OCI-LY3 (cell line): Measurements from ENCODE around the gene SLC24A4.

Source experiments
- H2AFZ ChIP-seq: fragments of 200-600, 300-600 bp; shearing (Covaris generic); 2 replicates; pipeline ENCODE4 v1.6.0; 2014; ENCODE audit warnings: antibody characterized with exemption, low read depth, low read length
- H3K27ac ChIP-seq: fragments of 200-600, 300-600 bp; sonication (generic); 2 replicates; pipeline ENCODE4 v1.5.1; 2014; ENCODE audit warnings: mild to moderate bottlenecking, low read length, moderate library complexity, mixed read lengths
- H3K27me3 ChIP-seq: fragments of 200-600, 300-600 bp; sonication (generic); 2 replicates; pipeline ENCODE4 v1.6.1; 2014; ENCODE audit warnings: low read depth, low read length, mixed read lengths
- H3K36me3 ChIP-seq: fragments of 200-600, 300-600 bp; sonication (generic); replicated peaks from 2 replicates; pipeline ENCODE3; 2014; ENCODE audit warnings: low read depth, low read length, mixed read lengths
- H3K4me1 ChIP-seq: fragments of 300-600, 200-600 bp; sonication (generic); 2 replicates; pipeline ENCODE4 v1.6.1; 2014; ENCODE audit warnings: low read length, mixed read lengths
- H3K4me2 ChIP-seq: fragments of 200-600, 300-600 bp; sonication (generic); 2 replicates; pipeline ENCODE4 v1.6.1; 2014; ENCODE audit warnings: low read length, mixed read lengths
- H3K4me3 ChIP-seq: fragments of 300-600, 200-600 bp; sonication (generic); 2 replicates; pipeline ENCODE4 v1.5.1; 2014; ENCODE audit warnings: antibody characterized with exemption, mild to moderate bottlenecking, low read length, moderate library complexity
- H3K79me2 ChIP-seq: fragments of 300-600, 200-600 bp; shearing (Covaris generic); 2 replicates; pipeline ENCODE4 v1.6.1; 2014; ENCODE audit warnings: mild to moderate bottlenecking, low read length, mixed read lengths
- H3K9ac ChIP-seq: fragments of 300-600, 200-600 bp; shearing (Covaris generic); 2 replicates; pipeline ENCODE4 v1.6.0; 2014; ENCODE audit warnings: mild to moderate bottlenecking, low read length, moderate library complexity
- H3K9me3 ChIP-seq: fragments of 200-600, 300-600 bp; shearing (Covaris generic); 2 replicates; pipeline ENCODE4 v1.6.1; 2014; ENCODE audit warnings: low read length, mixed read lengths; ENCODE audit not compliant: insufficient read depth
- H4K20me1 ChIP-seq: fragments of 200-600, 300-600 bp; sonication (generic); 2 replicates; pipeline ENCODE4 v1.6.1; 2016; ENCODE audit warnings: low read length, mixed read lengths; ENCODE audit not compliant: insufficient read depth
- CTCF ChIP-seq: fragments of 200-600, 300-600 bp; sonication (generic); IDR thresholded peaks from 2 replicates; pipeline ENCODE4 v1.5.1; 2014; ENCODE audit warnings: antibody characterized with exemption, low read length, low read depth
- EZH2phosphoT487 ChIP-seq: fragments of 200-600 bp; shearing (Covaris generic); IDR thresholded peaks from 2 replicates; pipeline ENCODE4 v1.6.1; 2018; ENCODE audit warnings: antibody characterized with exemption, mixed run types, low read depth

The SLC24A4 gene

GRCh38 chr14:92515546-92516343 lies 192.8 kb downstream of the SLC24A4 start:
- no peaks in the 10 kb centered on the region for H3K79me2 ChIP-seq
- peak overlapping the region; percentile 41 for H3K4me2 ChIP-seq

GRCh38 chr14:92516344-92516965 lies 193.5 kb downstream of the SLC24A4 start:
- peaks cover 32% of the 10 kb centered on the region for H3K4me1 ChIP-seq
- H3K4me3 ChIP-seq: peak overlapping the region; percentile 2; the same call in 1 of the 2 replicates
- H2AFZ ChIP-seq: no peak overlapping the region
- peaks cover 3% of the 10 kb centered on the region; the same call in 1 of the 2 replicates for H3K27me3 ChIP-seq
- no peak overlapping the region; the same call in 1 of the 2 replicates for H3K9ac ChIP-seq
- no peaks in the 10 kb centered on the region for H3K36me3 ChIP-seq
- H3K79me2 ChIP-seq: no peaks in the 10 kb centered on the region
- no peaks in the 10 kb centered on the region for H4K20me1 ChIP-seq
- H3K9me3 ChIP-seq: no peaks in the 10 kb centered on the region
- peak overlapping the region; percentile 41 for H3K4me2 ChIP-seq
- TF ChIP-seq CTCF (no peak), EZH2phosphoT487 (no peak)
- no peak overlapping the region for H3K27ac ChIP-seq

More at GRCh38 chr14:92515546-92516343, 192.8 kb downstream of the SLC24A4 start:
- TF ChIP-seq CTCF (no peak), EZH2phosphoT487 (no peak)
- no peaks in the 10 kb centered on the region for H4K20me1 ChIP-seq
- no peaks in the 10 kb centered on the region for H3K9me3 ChIP-seq
- peaks cover 8% of the 10 kb centered on the region; the same call in 1 of the 2 replicates for H3K27me3 ChIP-seq
- H3K4me1 ChIP-seq: peaks cover 32% of the 10 kb centered on the region
- H3K4me3 ChIP-seq: peak overlapping the region; percentile 2; the same call in 1 of the 2 replicates
- no peak overlapping the region; the same call in 1 of the 2 replicates for H3K9ac ChIP-seq
- H3K36me3 ChIP-seq: no peaks in the 10 kb centered on the region
- H2AFZ ChIP-seq: no peak overlapping the region
- no peak overlapping the region for H3K27ac ChIP-seq

- Histone ChIP-seq H3K4me2 (no peak overlapping the region), H3K36me3 (no peaks in the 10 kb centered on the region), H3K9me3 (no peaks in the 10 kb centered on the region), H3K4me1 (peaks cover 32% of the 10 kb centered on the region), H4K20me1 (no peaks in the 10 kb centered on the region), H3K27ac (no peak overlapping the region), H3K79me2 (no peaks in the 10 kb centered on the region), H3K9ac (no peak overlapping the region), H3K27me3 (peaks cover 3% of the 10 kb centered on the region; the same call in 1 of the 2 replicates), H3K4me3 (no peak overlapping the region), H2AFZ (no peak overlapping the region)
- TF ChIP-seq CTCF (no peak), EZH2phosphoT487 (no peak)
These were observed 194.1 kb downstream of the SLC24A4 start for GRCh38 chr14:92516966-92517506.

- Histone ChIP-seq H2AFZ (no peak overlapping the region), H4K20me1 (no peaks in the 10 kb centered on the region), H3K4me1 (peaks cover 31% of the 10 kb centered on the region), H3K79me2 (no peaks in the 10 kb centered on the region), H3K9ac (no peak overlapping the region), H3K4me2 (no peak overlapping the region), H3K27me3 (peaks cover 3% of the 10 kb centered on the region; the same call in 1 of the 2 replicates), H3K27ac (no peak overlapping the region), H3K9me3 (no peaks in the 10 kb centered on the region), H3K4me3 (no peak overlapping the region), H3K36me3 (no peaks in the 10 kb centered on the region)
- TF ChIP-seq EZH2phosphoT487 (no peak), CTCF (no peak)
These were observed 194.8 kb downstream of the SLC24A4 start for GRCh38 chr14:92517761-92518160.
